ENCODE data around the gene MT1H.

Gene MT1H

DNA sequence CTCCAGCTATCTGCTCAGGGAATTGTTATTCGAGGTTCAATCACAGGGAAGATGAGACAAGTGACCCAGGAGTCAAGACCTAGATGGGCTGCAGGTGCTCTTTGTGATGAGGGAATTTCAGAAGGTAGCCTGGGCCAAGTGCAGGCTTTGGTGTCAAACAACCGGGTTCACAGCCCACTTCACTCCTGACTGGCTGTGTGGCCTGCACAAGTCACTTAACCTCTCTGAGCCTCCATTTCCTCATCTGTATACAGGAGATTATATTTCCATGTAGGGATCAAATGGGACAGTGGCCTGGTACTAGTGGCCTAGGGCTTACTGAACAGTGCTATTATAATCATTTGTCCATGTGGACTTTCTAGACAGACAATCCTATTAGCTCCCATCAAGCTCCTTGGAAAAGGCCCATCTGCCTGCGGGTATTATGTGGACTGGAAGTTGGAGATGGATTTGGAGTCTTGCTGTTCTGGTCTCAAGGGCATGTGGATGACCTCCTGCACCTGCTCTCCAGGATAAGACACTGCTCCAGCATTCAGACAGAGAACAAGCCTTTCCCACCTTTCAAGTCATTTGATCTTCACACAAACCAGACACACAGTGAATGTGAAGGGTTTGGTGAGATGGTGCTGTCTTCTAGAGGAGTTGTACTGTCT is 9.6 kb downstream of the MT1H start:
- Histone ChIP-seq H3K4me1 (ENCODE audit: control insufficient read depth, insufficient read depth, low read length) (peaks cover 3% of the 10 kb centered on the region), H3K36me3 (ENCODE audit: control insufficient read depth in 2 of 2, insufficient read depth in 1 of 2, low read length in 2 of 2) (no peaks in the 10 kb centered on the region), H3K27ac (ENCODE audit: extremely low read depth, low read depth, low read length) (no peak overlapping the region), H3K4me3 (ENCODE audit: low read depth, low read length) (no peak overlapping the region), H3K9me3 (ENCODE audit: control insufficient read depth, insufficient read depth, low read depth, low read length) (no peaks in the 10 kb centered on the region)
- TF ChIP-seq KLF9 (tag by site-specific recombination; IDR thresholded peaks at IDR 0.05; ENCODE audit: low read depth) (no peak), ZNF768 (tag by site-specific recombination; IDR thresholded peaks at IDR 0.05) (peak; percentile 37; the same call in 1 of the 2 replicates), ZBTB20 (tag by site-specific recombination; IDR thresholded peaks at IDR 0.05) (no peak), ZNF223 (tag by site-specific recombination; IDR thresholded peaks at IDR 0.05) (no peak), SETDB1 (IDR thresholded peaks at IDR 0.05; ENCODE audit: insufficient read length, low read length) (no peak), ZSCAN30 (tag by site-specific recombination; IDR thresholded peaks at IDR 0.05) (no peak), ZFP69B (tag by site-specific recombination; IDR thresholded peaks at IDR 0.05) (no peak)
- TF ChIP-seq, protein P1, sequence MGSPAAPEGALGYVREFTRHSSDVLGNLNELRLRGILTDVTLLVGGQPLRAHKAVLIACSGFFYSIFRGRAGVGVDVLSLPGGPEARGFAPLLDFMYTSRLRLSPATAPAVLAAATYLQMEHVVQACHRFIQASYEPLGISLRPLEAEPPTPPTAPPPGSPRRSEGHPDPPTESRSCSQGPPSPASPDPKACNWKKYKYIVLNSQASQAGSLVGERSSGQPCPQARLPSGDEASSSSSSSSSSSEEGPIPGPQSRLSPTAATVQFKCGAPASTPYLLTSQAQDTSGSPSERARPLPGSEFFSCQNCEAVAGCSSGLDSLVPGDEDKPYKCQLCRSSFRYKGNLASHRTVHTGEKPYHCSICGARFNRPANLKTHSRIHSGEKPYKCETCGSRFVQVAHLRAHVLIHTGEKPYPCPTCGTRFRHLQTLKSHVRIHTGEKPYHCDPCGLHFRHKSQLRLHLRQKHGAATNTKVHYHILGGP (tag by site-specific recombination; IDR thresholded peaks at IDR 0.05) = no peak
- CTCF ChIA-PET = interaction anchor here (1.8 kb wide), 1 partner anchor 22 kb away, joined by 8 read pairs; no protein-coding TSS in a partner anchor
- POLR2A ChIA-PET = no interaction called here

DNA sequence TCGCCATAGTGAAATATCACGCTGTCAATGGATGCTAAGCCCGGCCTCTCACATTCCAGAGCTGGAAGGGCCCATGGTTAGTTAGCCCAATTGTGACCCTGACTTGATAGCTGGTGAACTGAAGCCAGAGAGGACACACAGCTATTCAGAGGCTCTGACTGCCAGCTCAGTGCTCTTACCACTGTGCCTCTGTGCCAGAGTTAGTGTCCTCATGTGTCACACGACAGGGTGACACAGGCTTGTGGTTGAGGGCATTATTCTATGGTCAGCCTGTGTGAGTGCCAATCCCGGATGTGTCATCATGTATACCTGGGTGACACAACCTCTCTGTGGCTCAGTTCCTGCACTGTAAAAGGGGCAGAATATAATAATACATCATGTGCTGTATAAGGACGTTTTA is 10.2 kb downstream of the MT1H start:
- ChIA-PET POLR2A (no interaction called here), CTCF (interaction anchor here (1.8 kb wide), 1 partner anchor 22 kb away, joined by 8 read pairs; no protein-coding TSS in a partner anchor)
- Histone ChIP-seq H3K27ac (ENCODE audit: extremely low read depth, low read depth, low read length) (no peak overlapping the region), H3K9me3 (ENCODE audit: control insufficient read depth, insufficient read depth, low read depth, low read length) (no peaks in the 10 kb centered on the region), H3K36me3 (ENCODE audit: control insufficient read depth in 2 of 2, insufficient read depth in 1 of 2, low read length in 2 of 2) (no peaks in the 10 kb centered on the region), H3K4me3 (ENCODE audit: low read depth, low read length) (no peak overlapping the region), H3K4me1 (ENCODE audit: control insufficient read depth, insufficient read depth, low read length) (peaks cover 3% of the 10 kb centered on the region)
- TF ChIP-seq, protein P1 (tag by site-specific recombination; IDR thresholded peaks at IDR 0.05) = no peak
- TF ChIP-seq ZNF37A (tag by site-specific recombination; IDR thresholded peaks at IDR 0.05) = no peak

DNA sequence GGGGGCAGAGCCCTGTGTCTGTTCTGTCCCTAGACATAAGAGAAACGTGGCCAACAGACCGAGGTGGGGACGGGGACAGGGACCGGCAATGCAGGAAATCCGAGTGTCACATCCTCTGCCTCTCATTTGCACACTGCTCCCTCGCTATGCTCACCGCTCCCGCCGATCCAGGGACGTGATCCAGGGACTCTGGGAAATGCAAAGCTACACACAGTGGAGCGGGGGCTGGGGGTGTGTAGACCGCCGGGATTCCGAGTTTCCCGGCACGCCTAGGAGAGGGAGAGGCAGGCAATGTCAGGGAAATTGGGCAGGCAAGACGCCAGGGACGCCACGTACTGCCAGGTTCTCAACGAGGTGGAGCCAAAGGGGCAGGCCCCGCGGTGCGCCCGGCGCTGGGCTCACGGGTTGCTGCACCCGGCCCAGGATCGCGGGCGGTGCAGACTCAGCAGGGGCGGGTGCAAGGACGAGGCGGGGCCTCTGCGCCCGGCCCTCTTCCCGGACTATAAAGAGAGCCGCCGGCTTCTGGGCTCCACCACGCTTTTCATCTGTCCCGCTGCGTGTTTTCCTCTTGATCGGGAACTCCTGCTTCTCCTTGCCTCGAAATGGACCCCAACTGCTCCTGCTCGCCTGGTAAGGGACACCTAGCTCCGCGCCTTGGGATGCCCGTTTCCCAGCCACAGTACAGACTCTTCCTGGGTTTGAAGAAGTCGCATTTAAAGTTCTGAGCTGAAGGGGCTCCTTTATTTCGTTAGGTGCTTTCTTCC is 12.5 kb downstream of the MT1H start, which contains the start of gene MT1X:
TSS of gene MT1X (plus strand) at position 532 of the 764 bp plus-strand sequence. CDS start at position 603, 71 bp downstream.
- peak within 1 kb of the TSS; percentile 29; the same call in 1 of the 2 replicates for H3K27ac ChIP-seq (ENCODE audit: extremely low read depth, low read depth, low read length)
- H3K4me1 ChIP-seq (ENCODE audit: control insufficient read depth, insufficient read depth, low read length) = peaks cover 3% of the 10 kb centered on the region
- POLR2A ChIA-PET = interaction anchor here (1.9 kb wide), 2 partner anchors 25 to 74 kb away, joined by 7 to 13 read pairs; partner anchors contain the start of genes MT1F and MT2A
- no peaks in the 10 kb centered on the region for H3K9me3 ChIP-seq (ENCODE audit: control insufficient read depth, insufficient read depth, low read depth, low read length)
- no peaks in the 10 kb centered on the region for H3K36me3 ChIP-seq (ENCODE audit: control insufficient read depth in 2 of 2, insufficient read depth in 1 of 2, low read length in 2 of 2)
- CTCF ChIA-PET = interaction anchor here (0.7 to 2.7 kb wide), 3 partner anchors 16 to 71 kb away, joined by 3 to 12 read pairs (median 3); no protein-coding TSS in a partner anchor
- H3K4me3 ChIP-seq (ENCODE audit: low read depth, low read length) = peak within 1 kb of the TSS; percentile 22
- TF ChIP-seq OSR2 (tag by site-specific recombination; IDR thresholded peaks at IDR 0.05) (0 out of 2 replicates have a peak, but pooled peaks have one; percentile 27), ZNF37A (tag by site-specific recombination; IDR thresholded peaks at IDR 0.05) (no peak), ZNF10 (tag by site-specific recombination; IDR thresholded peaks at IDR 0.05) (peak; percentile 91), ZBTB20 (tag by site-specific recombination; IDR thresholded peaks at IDR 0.05) (peak; percentile 74), ZNF473 (tag by site-specific recombination; IDR thresholded peaks at IDR 0.05) (no peak), ZNF76 (tag by site-specific recombination; IDR thresholded peaks at IDR 0.05; ENCODE audit: borderline replicate concordance, low read depth) (peak; percentile 84), ZIC2 (tag by site-specific recombination; IDR thresholded peaks at IDR 0.05) (peak; percentile 66), ZNF140 (tag by site-specific recombination; IDR thresholded peaks at IDR 0.05) (no peak)
- TF ChIP-seq, protein P2, sequence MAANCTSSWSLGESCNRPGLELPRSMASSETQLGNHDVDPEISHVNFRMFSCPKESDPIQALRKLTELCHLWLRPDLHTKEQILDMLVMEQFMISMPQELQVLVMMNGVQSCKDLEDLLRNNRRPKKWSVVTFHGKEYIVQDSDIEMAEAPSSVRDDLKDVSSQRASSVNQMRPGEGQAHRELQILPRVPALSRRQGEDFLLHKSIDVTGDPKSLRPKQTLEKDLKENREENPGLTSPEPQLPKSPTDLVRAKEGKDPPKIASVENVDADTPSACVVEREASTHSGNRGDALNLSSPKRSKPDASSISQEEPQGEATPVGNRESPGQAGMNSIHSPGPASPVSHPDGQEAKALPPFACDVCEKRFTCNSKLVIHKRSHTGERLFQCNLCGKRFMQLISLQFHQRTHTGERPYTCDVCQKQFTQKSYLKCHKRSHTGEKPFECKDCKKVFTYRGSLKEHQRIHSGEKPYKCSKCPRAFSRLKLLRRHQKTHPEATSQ (tag by site-specific recombination; IDR thresholded peaks at IDR 0.05) = no peak
- TF ChIP-seq, protein P3, sequence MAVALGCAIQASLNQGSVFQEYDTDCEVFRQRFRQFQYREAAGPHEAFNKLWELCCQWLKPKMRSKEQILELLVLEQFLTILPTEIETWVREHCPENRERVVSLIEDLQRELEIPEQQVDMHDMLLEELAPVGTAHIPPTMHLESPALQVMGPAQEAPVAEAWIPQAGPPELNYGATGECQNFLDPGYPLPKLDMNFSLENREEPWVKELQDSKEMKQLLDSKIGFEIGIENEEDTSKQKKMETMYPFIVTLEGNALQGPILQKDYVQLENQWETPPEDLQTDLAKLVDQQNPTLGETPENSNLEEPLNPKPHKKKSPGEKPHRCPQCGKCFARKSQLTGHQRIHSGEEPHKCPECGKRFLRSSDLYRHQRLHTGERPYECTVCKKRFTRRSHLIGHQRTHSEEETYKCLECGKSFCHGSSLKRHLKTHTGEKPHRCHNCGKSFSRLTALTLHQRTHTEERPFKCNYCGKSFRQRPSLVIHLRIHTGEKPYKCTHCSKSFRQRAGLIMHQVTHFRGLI (tag by site-specific recombination; IDR thresholded peaks at IDR 0.05) = 0 out of 2 replicates have a peak, but pooled peaks have one; percentile 35
